ENCODE measurements around the gene MAP3K20.
"Not testable (repeated sequence)": the region's sequence is repeated elsewhere in the genome, so short reads cannot be mapped to it uniquely, and the experiment has no call there.

The MAP3K20 gene

DNA sequence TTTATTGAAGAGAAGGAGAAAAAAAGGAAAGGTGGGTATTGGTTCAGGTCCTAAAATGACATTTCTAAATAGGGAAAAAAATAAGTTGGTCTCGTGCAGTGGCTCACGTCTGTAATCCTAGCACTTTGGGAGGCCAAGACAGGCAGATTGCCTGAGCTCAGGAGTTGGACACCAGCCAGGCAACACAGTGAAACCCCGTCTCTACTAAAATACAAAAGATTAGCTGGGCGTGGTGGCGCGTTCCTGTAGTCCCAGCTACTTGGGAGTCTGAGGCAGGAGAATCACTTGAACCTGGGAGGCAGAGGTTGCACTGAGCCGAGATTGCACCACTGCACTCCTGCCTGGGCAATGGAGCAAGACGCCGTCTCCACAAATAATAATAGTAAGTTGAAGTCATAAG lies 131.5 kb downstream of the MAP3K20 start:
- DNase-seq, result not testable (repeated sequence)

DNA sequence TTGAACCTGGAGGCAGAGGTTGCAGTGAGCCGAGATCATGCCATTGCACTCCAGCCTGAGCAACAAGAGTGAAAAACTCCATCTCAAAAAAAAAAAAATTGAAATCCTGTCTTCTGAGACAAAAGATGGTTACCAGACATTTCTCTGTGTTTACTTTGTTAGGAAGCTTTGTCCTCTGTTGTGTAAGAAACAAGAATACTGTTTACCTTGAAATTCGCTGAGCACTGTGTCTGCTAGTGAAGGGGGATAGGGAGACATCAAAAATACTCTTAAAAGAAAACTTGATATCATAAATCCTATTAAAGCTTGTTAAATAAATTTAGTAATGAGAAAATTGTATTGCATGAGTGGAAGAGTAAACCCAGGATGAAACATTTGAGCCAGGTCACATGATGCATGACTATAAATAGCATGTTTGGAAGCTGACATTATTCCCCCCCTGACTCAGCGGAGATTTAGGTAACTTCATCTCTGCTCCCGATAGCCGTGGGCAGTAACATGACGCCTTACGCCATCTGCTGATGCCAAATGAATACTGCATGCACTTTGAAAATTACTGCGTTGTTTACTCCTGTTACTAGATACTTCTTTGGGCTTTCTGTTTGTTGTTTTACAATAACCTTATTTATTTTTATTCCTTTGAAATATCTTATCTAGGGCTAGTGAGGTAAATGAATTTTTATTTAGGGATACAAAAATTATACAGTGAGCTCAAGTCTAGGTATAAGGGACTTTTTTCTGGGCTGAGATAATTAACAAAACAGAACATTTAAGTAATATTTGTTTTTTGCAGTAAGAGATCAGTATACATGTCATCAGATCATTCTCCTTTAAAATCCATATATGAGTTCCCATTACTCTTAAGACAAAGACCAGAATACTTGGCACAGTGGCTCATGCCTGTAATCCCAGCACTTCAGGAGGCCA lies 134.9 kb downstream of the MAP3K20 start:
- DNase-seq, result peak; percentile 99

DNA sequence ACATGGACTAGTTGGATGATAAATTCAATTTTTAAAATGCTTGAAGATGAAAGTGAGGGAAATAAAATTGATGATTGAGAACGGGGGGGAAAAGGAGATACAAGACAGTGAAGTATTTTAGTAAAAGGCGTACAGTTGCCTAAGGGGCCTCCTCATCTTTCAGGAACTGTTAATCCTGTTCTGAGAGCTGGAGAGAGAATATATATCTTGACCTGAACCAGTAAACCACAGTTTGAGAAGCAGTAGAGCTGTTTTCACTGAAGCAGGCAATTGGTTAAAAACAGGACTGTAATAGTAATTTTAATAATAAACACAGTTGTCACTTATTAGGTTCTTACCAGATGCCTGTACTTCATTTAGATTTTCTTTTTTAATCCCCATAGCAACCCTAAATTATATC lies 137.5 kb downstream of the MAP3K20 start:
- no peak for DNase-seq

DNA sequence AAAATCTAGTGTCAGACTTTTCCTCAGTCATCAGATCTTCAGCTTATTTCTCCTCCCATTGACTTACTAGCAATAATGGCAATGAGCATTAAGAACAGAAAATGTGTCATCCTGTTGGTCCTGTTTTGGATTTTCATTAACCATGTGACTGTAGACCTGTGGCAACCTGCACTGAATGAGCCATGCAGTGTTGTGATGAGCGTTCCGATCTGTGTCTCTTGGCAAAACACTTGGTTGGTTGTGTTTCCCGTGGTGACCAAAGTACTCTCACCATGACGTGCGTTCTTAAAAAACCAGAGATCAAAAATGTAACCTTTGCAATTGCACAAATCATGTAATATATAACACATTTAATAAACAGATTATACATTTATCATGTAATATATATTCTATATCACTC lies 138.6 kb downstream of the MAP3K20 start:
- no peak for DNase-seq

DNA sequence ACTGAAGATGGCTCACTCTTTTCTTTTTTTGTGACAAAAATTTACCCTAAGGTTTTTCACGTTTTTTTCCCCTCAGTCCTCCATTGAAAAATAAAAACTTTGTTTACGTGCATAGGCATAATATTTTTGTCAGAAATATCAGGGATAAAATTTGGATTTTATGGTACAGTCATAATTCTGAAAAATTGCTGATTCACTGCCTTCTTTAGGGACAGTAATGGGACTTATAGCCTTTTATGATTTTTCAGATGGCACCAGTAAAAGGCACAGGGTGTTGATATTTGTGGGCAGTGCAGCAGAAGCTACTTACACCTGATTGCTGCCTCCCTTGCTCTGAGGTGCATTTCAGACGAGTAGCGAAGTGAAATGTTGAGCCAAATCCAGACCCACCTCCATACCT lies 139.7 kb downstream of the MAP3K20 start:
- no peak for DNase-seq

DNA sequence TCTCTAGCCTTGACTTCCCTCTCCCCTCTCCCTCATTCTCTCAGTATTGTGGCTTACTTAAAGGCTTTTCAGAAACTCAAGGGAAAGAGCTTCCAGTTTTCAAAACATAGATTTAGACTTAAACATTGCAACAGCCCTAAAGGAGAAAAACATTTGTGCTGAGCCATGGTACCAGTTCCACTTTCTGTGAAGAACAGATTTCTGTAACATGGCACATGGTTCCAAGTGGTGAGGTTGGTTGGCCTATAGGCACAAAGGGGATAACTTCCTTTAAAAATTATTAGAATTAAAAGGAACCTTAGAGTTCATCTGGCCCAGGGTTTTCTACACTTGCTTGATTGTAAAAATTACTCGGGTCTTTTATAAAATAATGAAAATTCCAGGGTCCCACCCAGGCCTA lies 140.4 kb downstream of the MAP3K20 start:
- no peak for DNase-seq

DNA sequence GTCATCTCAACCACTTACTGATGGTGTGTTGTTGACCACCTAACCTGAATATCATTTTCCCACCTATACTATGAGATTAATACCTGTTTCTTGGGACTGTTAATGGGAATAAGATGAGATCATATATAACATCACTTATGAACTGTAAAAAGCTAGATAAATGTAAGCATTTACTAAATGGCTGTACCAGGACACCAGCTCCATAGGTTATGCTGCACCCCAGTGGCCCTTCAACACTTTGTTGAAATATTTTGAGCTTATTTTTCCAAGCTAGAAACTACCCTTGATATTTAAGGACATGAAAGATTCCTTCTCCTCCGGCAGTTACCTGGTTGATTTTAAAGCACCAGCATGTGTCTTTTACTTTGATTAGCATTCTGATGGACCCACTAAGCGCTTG lies 141.0 kb downstream of the MAP3K20 start:
- no peak for DNase-seq

DNA sequence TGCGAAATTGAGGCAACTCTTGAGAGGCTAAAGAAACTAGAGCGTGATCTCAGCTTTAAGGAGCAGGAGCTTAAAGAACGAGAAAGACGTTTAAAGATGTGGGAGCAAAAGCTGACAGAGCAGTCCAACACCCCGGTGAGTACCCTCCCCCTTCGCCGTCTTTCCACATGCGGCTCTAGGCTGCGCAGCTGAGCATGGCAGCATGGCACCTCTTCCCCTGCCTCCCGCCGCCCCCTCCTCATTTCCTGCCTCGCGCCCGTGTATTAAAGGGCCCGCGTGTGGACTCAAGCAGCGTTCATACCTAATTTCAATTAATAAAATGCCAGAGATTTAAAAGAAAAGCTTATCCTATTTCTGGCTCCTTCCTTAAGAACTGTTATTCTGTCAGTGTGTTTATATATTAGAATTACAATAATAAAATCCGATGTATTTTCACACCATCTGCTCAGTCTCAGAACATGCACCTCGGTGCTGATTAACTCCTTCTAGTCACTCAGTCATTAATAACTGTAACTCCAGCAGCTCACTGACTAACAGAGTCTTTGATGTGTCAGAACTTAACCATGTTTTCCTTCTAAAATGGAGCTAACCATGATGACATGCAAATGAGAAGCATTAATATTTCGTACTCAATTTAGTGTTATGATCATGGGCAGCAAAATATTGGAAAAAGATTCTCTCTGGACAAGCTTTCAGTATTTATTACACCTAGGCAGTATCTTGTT lies 141.6 kb downstream of the MAP3K20 start:
- no peak for DNase-seq

DNA sequence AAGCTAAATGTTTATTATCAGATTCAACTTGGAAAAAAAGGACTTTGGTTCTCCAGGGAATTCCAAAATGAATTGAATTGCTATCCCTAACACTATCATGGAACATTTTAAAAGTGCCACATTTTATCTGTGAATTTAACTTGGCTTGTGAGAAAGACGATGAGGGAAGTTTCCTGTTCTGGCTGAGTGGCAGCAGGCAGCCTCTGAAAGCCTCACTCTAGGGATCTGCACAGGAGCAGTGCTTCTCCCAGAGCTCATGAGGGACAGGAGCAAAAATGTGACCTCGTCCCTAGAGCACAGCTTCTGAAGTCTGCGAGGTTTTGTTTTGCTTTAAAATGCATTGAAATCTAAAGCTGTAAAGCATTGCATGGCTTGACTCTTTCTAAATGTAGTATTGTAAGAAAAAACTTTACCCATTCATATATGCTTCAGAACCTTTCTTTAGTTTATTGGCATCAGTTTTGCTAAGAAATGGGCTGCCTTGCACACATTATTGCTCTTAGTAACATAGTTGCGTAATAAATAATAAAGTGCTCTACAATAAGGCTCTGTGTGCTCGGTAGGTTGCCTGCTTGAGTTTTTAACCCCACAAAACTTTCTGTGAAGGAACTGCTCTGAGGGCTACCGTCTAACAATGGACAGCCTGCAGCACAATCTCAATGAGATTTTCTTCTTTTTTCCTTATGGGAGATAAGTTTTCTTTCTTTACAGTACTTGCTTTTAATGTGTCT lies 142.8 kb downstream of the MAP3K20 start:
- DNase-seq, result no peak

DNA sequence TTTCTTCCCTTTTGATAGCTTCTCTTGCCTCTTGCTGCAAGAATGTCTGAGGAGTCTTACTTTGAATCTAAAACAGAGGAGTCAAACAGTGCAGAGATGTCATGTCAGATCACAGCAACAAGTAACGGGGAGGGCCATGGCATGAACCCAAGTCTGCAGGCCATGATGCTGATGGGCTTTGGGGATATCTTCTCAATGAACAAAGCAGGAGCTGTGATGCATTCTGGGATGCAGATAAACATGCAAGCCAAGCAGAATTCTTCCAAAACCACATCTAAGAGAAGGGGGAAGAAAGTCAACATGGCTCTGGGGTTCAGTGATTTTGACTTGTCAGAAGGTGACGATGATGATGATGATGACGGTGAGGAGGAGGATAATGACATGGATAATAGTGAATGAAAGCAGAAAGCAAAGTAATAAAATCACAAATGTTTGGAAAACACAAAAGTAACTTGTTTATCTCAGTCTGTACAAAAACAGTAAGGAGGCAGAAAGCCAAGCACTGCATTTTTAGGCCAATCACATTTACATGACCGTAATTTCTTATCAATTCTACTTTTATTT lies 145.6 kb downstream of the MAP3K20 start:
- no peak for DNase-seq

DNA sequence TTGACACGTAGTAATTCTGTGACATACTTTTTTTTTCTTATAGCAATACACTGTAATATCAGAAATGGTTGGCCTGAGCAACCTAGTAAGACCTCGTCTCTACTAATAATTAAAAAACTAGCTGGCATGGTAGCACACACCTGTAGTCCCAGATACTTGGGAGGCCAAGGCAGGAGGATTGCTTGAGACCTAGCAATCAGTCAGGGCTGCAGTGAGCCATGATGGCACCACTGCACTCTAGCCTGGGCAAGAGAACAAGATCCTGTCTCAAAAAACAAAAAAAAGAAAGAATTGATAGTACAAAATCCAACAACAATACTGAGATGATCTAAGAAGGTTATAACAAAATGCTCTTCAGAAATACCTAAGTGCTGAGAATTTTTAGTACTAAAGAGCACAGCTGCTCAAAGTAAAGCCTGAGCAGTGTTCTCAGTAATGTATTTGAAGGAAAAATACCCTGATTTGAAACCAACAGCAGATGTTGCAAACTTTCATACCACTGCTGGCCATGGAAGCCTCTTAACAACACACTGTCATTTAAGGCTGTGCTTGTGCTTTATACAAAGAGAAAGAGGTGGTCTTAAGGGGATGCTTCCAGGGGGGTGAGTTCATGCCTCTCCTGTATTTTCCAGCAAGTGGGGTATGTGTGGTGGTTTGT lies 146.4 kb downstream of the MAP3K20 start:
- no peak for DNase-seq

DNA sequence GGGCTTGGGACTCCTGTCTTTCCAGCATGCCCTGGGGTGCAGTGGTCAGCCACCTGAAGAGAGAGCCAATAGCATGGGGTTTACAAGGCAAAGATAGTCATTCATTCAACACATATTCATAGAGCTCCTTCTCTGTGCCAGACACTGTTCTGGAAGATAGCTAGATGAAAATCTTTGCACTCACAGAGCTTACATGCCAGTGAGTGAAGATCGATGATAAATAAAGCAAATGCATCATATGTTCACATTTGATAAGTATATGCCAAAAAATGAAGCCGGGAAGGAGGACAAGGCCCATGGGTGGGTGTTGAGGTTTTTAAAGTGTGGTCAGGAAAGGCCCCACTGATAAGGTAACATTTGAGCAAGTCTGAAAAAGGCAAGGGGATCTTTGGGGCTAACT lies 148.2 kb downstream of the MAP3K20 start:
- no peak for DNase-seq

DNA sequence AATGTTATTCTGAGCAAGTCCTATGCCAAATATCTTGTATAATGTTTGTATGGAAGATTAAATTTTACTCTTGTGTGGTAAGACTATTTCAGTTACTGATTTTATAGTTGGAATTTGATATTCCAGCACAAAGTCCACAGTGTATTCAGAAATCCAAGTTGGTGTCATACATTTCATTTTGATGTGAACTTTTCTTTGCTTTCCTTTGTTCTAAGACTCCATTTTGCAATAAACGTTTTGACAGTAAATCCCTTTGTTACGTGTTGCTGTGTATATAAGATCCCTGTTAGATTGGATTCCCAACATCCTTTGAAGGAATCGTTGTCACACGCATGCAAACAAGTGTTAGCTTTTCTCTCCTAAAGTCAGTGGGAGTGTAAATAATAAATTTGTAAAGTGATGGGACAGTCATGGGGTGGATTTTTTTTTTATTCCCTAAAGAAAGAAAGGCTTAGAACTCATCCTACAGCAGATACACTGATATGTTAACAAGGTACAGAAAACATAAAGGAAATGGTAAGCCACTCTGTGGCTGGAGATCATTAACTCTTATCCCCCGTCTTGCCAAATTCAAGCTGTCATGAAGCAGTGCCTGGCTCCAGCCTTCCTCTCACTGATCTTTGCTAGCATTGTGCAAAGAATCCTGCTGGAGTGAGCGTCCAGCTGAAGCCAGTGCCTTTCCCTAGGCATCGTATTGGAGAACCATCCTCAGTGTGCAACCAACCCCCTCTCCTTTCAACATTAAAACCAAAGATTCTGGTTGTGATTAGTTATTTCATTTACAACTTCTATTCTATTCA lies 151.5 kb downstream of the MAP3K20 start:
- DNase-seq, result peak; percentile 82

DNA sequence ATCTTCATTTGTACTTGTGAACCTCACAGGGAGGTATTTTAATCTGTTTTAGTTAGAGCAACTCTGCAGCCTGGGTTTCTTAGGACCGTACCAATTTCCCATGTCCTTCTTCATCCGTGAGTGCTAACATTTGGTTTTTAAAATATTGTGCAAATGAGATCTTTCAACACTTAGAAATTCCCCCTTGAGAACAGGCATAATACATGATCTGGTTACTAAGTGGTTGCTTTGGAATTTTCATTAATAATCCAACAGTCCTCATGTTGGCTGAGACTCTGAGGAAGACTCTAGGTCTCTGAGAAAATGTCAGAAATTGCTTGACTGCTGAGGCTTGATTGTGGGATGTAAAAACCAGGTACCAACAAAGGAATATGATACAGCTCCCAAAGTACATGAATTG lies 153.4 kb downstream of the MAP3K20 start:
- no peak for DNase-seq

DNA sequence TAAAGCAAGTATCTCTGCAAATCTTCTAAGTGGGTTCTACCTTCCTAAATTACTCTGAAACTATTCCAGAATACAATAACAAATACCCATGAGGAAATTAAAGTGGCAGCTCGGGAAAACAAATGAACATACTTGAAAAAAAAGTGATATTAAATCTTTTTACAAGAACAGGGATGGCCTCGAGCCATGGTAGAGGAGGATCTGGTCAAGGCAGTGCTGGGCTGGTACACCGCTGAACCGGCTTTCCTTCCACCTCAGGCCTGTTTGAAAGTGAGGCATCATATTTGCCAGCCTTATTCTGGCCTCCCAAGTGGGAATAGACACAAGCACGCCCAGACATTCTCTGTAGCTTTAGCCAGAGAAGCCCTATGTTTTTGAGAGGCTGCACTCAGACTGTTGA lies 154.5 kb downstream of the MAP3K20 start:
- no peak for DNase-seq

DNA sequence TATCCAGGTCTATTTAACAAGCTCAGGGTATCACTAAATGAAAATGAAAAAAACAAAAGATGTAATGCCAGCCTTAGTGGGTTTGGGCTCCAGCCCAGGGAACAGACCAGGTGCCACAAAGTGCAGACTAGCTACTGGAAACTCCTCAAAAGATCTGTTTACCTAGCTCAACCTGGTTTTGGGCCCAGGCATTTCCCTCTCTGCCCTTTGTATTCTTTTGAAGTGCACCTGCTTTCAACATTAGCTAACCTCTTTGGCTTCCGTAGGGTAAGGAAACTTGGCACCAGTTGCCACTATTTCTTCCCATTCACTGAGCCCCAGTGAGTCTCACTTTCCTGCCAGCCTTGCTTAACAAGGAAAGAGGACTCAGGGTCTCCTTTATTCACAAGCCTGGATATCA lies 155.4 kb downstream of the MAP3K20 start:
- peak; percentile 99 for DNase-seq

DNA sequence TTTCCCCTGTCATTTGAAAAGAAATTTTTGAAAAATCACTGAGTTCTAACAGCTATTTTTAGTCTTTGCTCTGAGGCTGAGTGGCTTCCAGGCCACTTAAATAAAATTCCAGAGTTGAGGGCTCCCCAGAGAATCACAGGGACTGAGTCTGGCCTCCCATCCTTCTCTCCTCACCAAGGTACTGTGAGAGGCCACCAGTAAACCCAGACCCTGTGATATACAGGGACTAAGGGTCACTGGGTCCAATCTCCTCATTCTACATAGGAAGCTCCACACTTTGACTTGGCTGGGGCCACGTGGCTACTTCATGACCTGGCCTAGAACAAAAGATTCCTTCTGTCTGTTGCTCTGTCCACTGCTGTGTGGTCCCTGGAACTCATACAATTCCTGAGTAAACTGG lies 155.8 kb downstream of the MAP3K20 start:
- DNase-seq, result no peak

DNA sequence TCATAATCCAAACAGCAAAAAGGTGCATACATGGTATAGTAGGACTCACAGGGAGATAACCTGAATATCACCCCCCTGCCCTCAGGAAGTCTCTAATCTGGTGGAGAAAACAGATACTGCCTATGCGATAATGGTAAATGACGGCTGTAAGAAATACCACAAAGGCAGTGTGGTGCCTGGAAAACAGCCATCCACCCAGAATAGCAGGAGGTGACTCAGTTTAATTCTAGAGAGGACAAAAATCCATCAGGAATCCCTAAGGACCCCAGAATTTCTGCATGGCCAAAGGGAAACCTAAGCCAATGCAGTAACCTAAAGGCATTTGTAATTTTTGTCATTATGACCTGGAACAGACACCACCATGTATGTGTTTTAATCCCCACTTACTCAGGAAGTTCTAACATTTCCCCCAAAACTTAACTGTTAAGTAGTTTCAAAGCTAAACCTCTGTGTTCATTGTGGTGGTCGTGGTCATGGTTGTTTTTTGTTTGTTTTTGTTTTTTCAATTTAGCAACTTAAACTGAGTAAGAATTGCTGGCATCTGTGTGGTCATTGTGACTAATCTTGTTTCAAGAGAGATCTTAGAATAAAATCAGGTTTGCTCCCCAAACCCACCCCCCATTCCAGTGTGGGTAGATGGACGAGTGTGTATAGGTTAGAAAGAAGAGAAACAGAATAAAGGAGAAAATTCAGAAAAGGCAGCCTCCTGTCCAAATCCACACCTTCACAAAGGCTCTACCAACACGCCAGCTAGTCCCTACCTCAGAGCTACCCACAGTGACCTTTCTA lies 157.5 kb downstream of the MAP3K20 start:
- DNase-seq, result no peak

DNA sequence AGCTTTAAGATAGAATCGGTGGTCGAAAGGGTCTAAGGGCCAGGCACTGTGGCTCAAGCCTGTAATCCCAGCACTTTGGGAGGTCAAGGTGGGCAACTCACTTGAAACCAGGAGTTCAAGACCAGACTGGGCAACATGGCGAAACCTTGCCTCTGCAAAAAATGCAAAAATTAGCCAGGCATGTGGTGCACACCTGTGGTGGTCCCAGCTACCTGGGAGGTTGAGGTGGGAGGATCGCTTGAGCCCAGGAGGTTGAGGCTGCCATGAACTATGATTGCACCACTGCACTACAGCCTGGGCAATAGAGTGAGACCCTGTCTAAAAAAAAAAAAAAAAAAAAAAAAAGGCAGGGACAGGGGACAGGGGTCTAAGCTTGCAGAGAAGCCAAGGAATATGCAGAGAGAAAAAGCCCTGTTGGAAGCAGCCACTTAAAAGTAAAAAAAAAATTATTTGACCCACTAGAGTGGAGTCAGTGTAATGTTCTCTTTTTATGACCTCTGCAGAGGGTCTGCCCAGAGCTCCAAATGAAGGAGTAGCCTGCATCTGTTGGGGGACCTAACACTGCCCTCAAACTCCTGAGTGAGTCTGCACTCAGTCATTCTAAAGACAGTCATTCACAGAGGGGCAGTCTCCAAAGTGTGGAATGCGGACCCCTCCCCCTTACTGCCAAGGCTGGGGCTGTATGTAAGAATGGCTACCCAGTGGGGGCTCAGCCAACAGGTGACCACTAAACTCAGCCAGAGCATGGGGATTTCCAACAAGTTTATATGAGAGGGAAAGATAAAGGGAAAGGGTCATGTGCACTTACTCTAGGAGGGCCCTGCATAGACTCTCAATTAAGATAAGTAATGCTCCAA lies 160.5 kb downstream of the MAP3K20 start:
- no peak for DNase-seq

DNA sequence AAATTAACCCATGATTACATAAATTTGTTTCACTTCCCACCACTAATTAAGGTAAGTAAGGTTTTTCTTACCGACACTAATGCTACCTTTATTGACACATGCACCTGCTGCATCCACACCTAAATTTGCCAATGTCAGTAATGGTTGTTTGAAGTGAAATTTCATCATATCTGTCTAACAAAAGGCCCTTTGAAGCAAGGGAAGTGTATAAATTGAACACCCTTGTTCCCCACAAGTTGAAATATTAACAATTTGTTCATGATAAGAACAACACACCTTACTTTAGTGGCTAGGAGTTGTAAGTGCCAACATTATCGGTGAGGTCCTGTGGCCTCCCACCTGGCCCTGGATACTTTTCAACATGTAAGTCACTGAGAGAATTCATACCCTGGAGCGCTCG lies 162.7 kb downstream of the MAP3K20 start:
- no peak for DNase-seq
